Neural progenitor cell (in vitro differentiated cells): ENCODE results near the gene RUNX1. TPM values are rescaled to one million over a fixed set of nuclear protein-coding genes. Genes with fewer than 3 reads are reported as not detected.

ENCODE experiments used
- DNase-seq: peaks from one replicate; pipeline ENCODE4 v3.0.0-alpha.2; 2016; ENCODE audit warnings: low spot score
- H2AFZ ChIP-seq: fragments of 200-600 bp; sonication (generic); replicated peaks from 2 replicates; pipeline ENCODE4 v1.6.1; 2016; ENCODE audit warnings: antibody characterized with exemption
- H3F3A ChIP-seq: fragments of 200-600 bp; sonication (generic); 2 replicates; pipeline ENCODE4 v1.6.1; 2016; ENCODE audit warnings: antibody characterized with exemption, low read depth
- H3K27ac ChIP-seq: fragments of 200-600 bp; sonication (generic); 2 replicates; pipeline ENCODE4 v1.5.1; 2016; ENCODE audit warnings: mild to moderate bottlenecking
- H3K27me3 ChIP-seq: fragments of 200-600 bp; sonication (generic); 2 replicates; pipeline ENCODE4 v1.6.1; 2016; ENCODE audit warnings: mild to moderate bottlenecking, moderate library complexity
- H3K36me3 ChIP-seq: fragments of 200-600 bp; sonication (generic); 2 replicates; pipeline ENCODE4 v1.5.1; 2016
- H3K4me1 ChIP-seq: fragments of 200-600 bp; sonication (generic); 2 replicates; pipeline ENCODE4 v1.6.1; 2016; ENCODE audit warnings: mixed run types
- H3K4me2 ChIP-seq: fragments of 200-600 bp; sonication (generic); 2 replicates; pipeline ENCODE4 v1.6.1; 2016
- H3K4me3 ChIP-seq: fragments of 200-600 bp; sonication (generic); 2 replicates; pipeline ENCODE4 v1.5.1; 2016
- H3K79me2 ChIP-seq: fragments of 200-600 bp; sonication (generic); 2 replicates; pipeline ENCODE4 v1.6.1; 2016; ENCODE audit warnings: low read depth
- H3K9ac ChIP-seq: fragments of 200-600 bp; sonication (generic); 2 replicates; pipeline ENCODE4 v1.6.1; 2016
- H3K9me3 ChIP-seq: fragments of 200-600 bp; sonication (generic); 2 replicates; pipeline ENCODE4 v1.5.1; 2016; ENCODE audit warnings: low read depth
- H4K20me1 ChIP-seq: fragments of 200-600 bp; sonication (generic); 2 replicates; pipeline ENCODE4 v1.6.1; 2016; ENCODE audit warnings: low read depth
- H3K27ac Mint-ChIP-seq: 3 replicates; pipeline ENCODE4 v1.8.0; 2021; ENCODE audit warnings: mixed read lengths
- H3K27me3 Mint-ChIP-seq: 2 replicates; pipeline ENCODE4 v1.8.0; 2022; ENCODE audit warnings: low read depth, mild to moderate bottlenecking, inconsistent platforms, moderate library complexity, mixed read lengths; ENCODE audit not compliant: insufficient read depth
- H3K36me3 Mint-ChIP-seq: 3 replicates; pipeline ENCODE4 v1.8.0; 2021; ENCODE audit warnings: mixed read lengths
- H3K4me1 Mint-ChIP-seq: 3 replicates; pipeline ENCODE4 v1.8.0; 2021; ENCODE audit warnings: mixed read lengths
- H3K4me3 Mint-ChIP-seq: 3 replicates; pipeline ENCODE4 v1.8.0; 2021; ENCODE audit warnings: mild to moderate bottlenecking, moderate library complexity, mixed read lengths
- H3K9me3 Mint-ChIP-seq: 3 replicates; pipeline ENCODE4 v1.8.0; 2020; ENCODE audit warnings: mixed read lengths
- CTCF ChIP-seq: fragments of 200-600 bp; sonication (generic); IDR thresholded peaks from 2 replicates; pipeline ENCODE4 v1.5.1; 2017; ENCODE audit warnings: antibody characterized with exemption, mild to moderate bottlenecking
- EZH2 ChIP-seq: fragments of 200-600 bp; sonication (generic); IDR thresholded peaks from 2 replicates; pipeline ENCODE4 v1.6.1; 2017; ENCODE audit warnings: antibody characterized with exemption, mild to moderate bottlenecking, moderate library complexity
- EZH2phosphoT487 ChIP-seq: fragments of 200-600 bp; sonication (generic); IDR thresholded peaks from 2 replicates; pipeline ENCODE4 v1.6.1; 2017; ENCODE audit warnings: antibody characterized with exemption
- total RNA-seq: library from RNA; depleted of rRNA; stranded (reverse); fragments of >200 nt; gene quantifications from 2 replicates; pipeline ENCODE4 v1.2.3, GENCODE V29; 2015; ENCODE audit warnings: low replicate concordance

Gene RUNX1
- total RNA-seq, 1 donor from 2014 or later: 0.09 TPM

- H3K9me3 ChIP-seq: no peaks in the 10 kb centered on the region
- H3K4me2 ChIP-seq: no peak overlapping the region
- Mint-ChIP-seq H3K27me3 (no peaks in the 10 kb centered on the region), H3K4me3 (no peak overlapping the region), H3K36me3 (no peaks in the 10 kb centered on the region), H3K9me3 (no peaks in the 10 kb centered on the region), H3K27ac (no peak overlapping the region), H3K4me1 (peaks cover 25% of the 10 kb centered on the region)
- H4K20me1 ChIP-seq: no peaks in the 10 kb centered on the region
- no peaks in the 10 kb centered on the region for H3K27me3 ChIP-seq
- H2AFZ ChIP-seq: no peak overlapping the region
- H3K9ac ChIP-seq: no peak overlapping the region
- H3K27ac ChIP-seq: no peak overlapping the region
- no peak for TF ChIP-seq EZH2phosphoT487
- TF ChIP-seq CTCF: no peak
- TF ChIP-seq EZH2: no peak
- H3K4me1 ChIP-seq: peaks cover 22% of the 10 kb centered on the region
- DNase-seq: no peak
- H3F3A ChIP-seq: no peaks in the 10 kb centered on the region
- H3K4me3 ChIP-seq: no peak overlapping the region
- no peaks in the 10 kb centered on the region for H3K79me2 ChIP-seq
- H3K36me3 ChIP-seq: no peaks in the 10 kb centered on the region
Measured at GRCh38 chr21:35043549-35043948, 5.6 kb downstream of the RUNX1 start.

DNA sequence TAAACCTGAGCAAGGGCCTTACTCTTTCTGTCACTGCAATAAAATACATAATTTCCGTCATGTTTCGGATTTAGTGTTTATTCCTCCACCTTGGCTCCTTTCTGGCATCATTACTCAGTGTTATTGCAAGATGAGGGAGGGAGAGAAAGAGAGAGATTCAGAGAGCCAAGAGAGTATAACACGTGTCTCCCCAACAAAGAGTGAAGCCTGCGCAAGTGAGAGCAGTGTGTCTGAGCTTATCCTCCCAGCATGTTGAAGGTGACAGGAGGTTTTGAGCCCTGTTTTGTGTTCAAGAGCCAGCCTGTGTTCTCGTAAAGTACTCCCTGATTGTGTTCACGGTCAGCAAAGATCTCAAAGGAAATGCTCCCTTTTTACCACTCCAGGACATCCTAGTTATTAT is 6.3 kb downstream of the RUNX1 start:
- TF ChIP-seq EZH2: no peak
- no peak for TF ChIP-seq EZH2phosphoT487
- no peak for TF ChIP-seq CTCF
- H2AFZ ChIP-seq: no peak overlapping the region
- Mint-ChIP-seq H3K4me3 (no peak overlapping the region), H3K9me3 (no peaks in the 10 kb centered on the region), H3K27me3 (no peaks in the 10 kb centered on the region), H3K36me3 (no peaks in the 10 kb centered on the region), H3K27ac (no peak overlapping the region), H3K4me1 (peaks cover 18% of the 10 kb centered on the region)
- H4K20me1 ChIP-seq: no peaks in the 10 kb centered on the region
- H3K9me3 ChIP-seq: no peaks in the 10 kb centered on the region
- H3K27me3 ChIP-seq: no peaks in the 10 kb centered on the region
- no peak overlapping the region for H3K27ac ChIP-seq
- no peak overlapping the region for H3K4me3 ChIP-seq
- no peak for DNase-seq
- no peaks in the 10 kb centered on the region for H3F3A ChIP-seq
- peaks cover 15% of the 10 kb centered on the region for H3K4me1 ChIP-seq
- no peaks in the 10 kb centered on the region for H3K79me2 ChIP-seq
- H3K4me2 ChIP-seq: no peak overlapping the region
- no peak overlapping the region for H3K9ac ChIP-seq
- no peaks in the 10 kb centered on the region for H3K36me3 ChIP-seq

- Histone ChIP-seq H3K27me3 (no peaks in the 10 kb centered on the region), H3K9ac (no peak overlapping the region), H3K4me1 (peaks cover 13% of the 10 kb centered on the region), H3K27ac (no peak overlapping the region), H4K20me1 (no peaks in the 10 kb centered on the region), H3K4me3 (no peak overlapping the region), H3F3A (no peaks in the 10 kb centered on the region), H3K79me2 (no peaks in the 10 kb centered on the region), H2AFZ (no peak overlapping the region), H3K4me2 (no peak overlapping the region), H3K36me3 (no peaks in the 10 kb centered on the region), H3K9me3 (no peaks in the 10 kb centered on the region)
- Mint-ChIP-seq H3K36me3 (no peaks in the 10 kb centered on the region), H3K27me3 (no peaks in the 10 kb centered on the region), H3K27ac (no peak overlapping the region), H3K4me3 (no peak overlapping the region), H3K4me1 (peaks cover 8% of the 10 kb centered on the region), H3K9me3 (no peaks in the 10 kb centered on the region)
- DNase-seq: no peak
- TF ChIP-seq EZH2phosphoT487 (no peak), CTCF (no peak), EZH2 (no peak)
Measured at GRCh38 chr21:35041881-35042280, 7.2 kb downstream of the RUNX1 start.

DNA sequence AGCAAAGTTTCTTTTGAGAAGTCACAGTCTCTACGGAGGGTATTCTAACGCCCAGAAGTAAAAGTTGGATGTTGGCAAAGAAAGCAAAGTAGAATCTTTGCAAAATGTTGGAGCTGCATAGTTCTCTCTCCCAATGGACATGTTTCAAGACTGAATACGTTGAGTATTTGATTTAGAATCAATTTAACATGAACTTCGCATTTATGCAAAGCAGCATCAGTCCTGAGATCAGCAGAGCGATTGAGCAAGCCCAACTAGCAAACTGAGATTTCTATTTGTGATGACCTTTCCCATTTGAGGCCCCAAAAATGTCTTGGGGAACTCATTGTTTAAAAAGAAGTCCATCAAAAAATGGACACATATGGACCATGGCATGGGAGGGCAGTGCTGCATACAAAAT is 8.0 kb downstream of the RUNX1 start:
- TF ChIP-seq CTCF: no peak
- TF ChIP-seq EZH2: no peak
- Histone ChIP-seq H3K27me3 (no peaks in the 10 kb centered on the region), H3K4me1 (peaks cover 13% of the 10 kb centered on the region), H4K20me1 (no peaks in the 10 kb centered on the region), H3F3A (no peaks in the 10 kb centered on the region), H3K79me2 (no peaks in the 10 kb centered on the region), H3K9ac (no peak overlapping the region), H3K27ac (no peak overlapping the region), H2AFZ (no peak overlapping the region), H3K9me3 (no peaks in the 10 kb centered on the region), H3K36me3 (no peaks in the 10 kb centered on the region), H3K4me3 (no peak overlapping the region), H3K4me2 (no peak overlapping the region)
- Mint-ChIP-seq H3K36me3 (no peaks in the 10 kb centered on the region), H3K4me1 (peaks cover 5% of the 10 kb centered on the region), H3K27ac (no peak overlapping the region), H3K4me3 (no peak overlapping the region), H3K9me3 (no peaks in the 10 kb centered on the region), H3K27me3 (no peaks in the 10 kb centered on the region)
- DNase-seq: no peak
